T-helper 1 cell (primary cell): ENCODE results near the gene FAM43A.

Source experiments
- DNase-seq, 5 donors: peaks; one replicate each; pipeline ENCODE4 v3.0.0-alpha.2; 2012 to 2020

The FAM43A gene

GRCh38 chr3:194676471-194676870 lies 9.2 kb upstream of the FAM43A start:
- DNase-seq = no peak

DNA sequence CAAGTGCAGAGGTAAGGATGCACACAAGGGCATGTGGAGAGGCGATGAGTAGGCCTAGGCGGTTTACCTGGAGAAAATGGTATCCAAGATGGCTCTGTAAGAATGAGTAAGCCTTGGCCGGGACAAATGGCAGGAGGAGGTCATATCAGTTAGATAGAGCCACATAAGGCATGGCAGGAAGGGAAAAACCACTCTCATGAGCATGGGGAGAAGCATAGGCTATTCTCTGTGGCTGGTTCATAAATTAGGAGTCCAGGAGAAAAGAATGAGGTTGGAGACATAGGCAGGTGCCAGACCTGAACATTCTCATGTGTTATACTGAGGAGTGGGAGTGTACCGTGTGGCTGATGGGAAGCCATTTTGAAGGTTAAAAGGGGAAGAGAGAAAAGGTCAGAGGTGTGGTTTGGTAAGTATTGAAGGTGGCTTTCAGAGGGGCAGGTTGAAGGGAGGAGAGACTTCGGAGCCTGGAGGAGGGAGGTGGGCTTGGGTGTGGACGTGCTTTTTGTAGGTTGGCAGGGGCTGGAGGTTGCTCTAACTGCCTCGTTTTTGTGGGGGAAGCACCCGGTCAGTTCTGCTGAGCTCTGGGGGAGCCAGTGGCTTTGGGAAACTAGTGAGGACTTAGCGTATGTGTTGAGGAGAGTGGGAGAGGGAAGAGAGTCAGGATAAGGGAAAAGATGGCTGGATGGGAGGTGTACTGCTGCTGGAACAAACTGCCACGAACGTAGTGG lies 4.6 kb upstream of the FAM43A start:
- no peak for DNase-seq

DNA sequence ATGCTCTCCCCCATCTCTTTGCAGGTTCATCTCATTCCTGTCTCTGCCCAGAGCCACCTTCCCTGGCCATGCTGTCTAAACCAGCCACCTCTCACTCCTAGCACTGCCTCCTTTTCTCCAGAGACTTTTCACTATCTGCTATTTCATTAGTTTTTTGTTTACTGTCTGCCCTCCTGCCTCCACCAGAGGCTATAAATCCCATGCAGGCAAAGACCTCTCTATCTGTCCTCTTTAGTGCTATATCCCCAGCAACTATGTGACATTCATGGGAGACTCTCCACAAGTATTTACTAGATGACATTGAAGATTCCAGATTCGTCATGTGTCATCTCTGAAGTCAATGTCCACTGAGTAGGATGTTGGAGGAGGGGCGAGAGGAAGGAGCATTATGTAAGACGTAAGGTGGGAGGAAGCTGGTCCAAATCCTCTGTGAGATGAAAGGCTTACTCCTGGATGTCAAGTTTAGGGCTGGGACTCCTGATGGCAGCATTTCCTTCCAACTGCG lies 3.4 kb upstream of the FAM43A start:
- no peak for DNase-seq

- DNase-seq = peak in 4 of 5 donors; percentile 36 to 80 (median 52)
These were observed 2.9 kb upstream of the FAM43A start for GRCh38 chr3:194682694-194683310.

GRCh38 chr3:194683380-194683779 lies 2.3 kb upstream of the FAM43A start:
- no peak for DNase-seq

DNA sequence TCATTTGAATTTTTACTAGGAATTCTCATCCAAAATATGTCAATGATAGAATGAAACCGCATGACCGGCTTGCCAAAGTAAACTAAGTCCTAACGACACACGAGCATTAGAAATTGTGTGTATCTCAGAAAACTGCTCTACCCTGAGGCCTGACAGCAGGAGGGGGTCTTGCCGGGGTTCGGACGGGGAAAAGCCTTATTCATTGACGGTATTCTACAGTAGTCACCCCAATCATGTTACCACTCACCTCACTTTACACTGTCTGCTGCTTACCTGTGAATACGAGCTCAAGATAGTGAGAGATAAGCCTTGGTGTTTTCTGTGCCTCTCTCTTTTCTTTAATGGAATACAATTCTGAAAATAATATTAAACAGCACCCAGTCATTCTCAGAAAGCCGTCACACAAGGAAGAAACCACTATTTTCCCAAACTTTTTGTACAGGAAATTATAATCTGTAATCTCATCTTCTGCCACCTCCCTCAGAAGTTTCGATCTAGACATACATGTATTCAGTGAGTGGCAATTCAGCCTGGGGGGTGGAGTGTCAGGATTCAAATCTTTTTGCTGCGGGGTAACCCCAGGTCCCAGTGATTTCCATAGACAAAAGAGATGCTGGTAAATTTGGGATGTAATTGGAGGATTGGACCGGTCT lies 492 bp upstream of the FAM43A start:
- no peak for DNase-seq

- no peak for DNase-seq
These were observed 732 bp downstream of the FAM43A start for GRCh38 chr3:194686414-194686815.

- peak in 3 of 5 donors; percentile 22 to 51 (median 26) for DNase-seq
These were observed 1.3 kb downstream of the FAM43A start for GRCh38 chr3:194686816-194687637.

DNA sequence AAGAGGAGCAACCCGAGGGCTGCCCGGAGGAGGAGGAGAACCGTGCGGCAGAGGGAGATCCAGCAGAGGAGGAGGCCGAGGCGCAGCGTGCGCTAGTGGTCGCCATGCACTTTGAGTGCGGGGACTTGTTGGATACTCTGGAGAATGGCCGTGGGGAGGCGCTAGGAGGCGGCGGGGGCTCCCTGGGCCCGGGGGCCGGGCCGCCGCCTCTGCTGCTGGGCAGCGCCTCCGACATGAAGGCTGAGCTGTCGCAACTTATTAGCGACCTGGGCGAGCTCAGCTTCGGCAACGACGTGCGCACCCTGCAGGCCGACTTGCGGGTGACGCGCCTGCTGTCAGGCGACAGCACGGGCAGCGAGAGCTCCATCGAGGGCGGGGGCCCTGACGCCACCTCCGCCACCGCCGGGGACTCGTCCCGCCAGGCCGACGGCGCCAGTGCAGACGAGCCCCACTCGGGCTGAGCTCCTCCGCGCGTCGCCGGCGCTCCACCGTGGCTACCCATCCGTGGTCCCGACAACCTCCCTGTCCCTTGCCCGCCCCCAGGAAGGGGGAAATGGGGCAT lies 2.0 kb downstream of the FAM43A start:
- peak; percentile 58 to 90 (median 73) for DNase-seq

DNA sequence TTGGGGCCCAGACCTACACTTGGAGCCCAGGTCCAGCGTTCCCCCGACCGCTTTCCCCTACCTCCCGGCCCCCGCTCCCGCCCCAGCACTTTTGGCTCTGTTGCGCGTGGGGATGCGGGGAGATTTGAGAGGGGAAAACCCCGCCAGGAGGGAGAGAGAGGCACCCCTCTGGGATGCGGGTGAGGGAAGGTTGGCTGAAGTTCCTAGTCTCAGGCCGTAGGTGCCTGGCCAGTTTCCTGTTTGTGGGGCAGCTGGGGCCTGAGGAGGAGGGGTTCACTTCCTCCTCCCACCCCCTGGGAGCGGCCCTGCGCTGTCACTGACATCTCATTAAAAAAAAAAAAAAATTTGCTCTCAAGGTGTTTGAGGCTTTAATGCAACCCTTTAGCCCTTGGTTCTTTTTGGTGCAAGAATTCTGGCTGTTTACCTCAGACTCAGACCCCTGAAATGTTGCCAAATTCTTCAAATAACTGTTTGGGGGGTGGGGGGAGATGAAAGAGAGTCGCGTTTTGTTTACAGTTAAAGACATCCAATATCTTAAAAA lies 2.6 kb downstream of the FAM43A start:
- DNase-seq = peak in 3 of 5 donors; percentile 12 to 46 (median 21)

GRCh38 chr3:194688946-194689345 lies 3.3 kb downstream of the FAM43A start:
- no peak for DNase-seq

GRCh38 chr3:194689493-194689944 lies 3.8 kb downstream of the FAM43A start:
- DNase-seq = no peak

DNA sequence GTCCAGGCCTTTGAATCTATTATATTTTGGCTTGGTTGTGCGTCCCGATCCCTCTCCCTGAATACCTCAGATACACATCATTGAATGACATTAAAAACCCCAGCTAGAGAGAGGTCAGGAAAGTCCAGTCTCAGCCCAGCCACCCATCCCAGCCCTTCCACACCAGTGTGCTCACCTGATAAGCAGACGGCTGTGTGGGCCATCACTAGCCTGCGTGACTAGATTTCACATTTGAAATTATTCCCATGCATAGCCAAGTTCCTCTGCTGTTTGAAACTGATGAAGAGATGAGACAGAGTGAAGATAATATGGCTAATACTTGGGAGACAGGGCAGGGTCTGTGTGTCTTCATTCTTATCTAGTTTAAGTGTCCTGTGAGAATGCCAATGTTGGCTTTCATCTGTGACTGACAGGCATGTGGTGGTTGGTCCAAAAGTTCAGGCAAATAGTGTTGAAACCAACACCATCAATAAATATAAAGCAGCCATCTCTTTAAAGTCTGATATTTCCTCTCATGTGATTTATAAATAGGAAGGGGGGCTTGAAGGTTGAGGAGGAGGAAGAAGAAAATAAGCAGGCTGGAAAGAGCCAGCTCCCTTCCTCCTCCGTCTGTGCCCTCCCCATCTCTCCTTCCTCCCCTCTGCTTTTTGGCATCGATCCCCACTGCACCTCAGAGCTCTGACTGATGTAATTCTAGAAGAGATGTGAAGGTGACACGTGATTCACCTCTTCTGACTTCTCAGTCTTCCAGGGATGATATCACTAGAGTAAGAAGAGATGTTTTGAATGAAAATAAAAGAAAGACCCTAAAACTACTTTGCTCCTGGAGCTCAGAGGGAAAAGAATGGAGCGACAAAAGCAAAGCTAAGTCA lies 5.1 kb downstream of the FAM43A start:
- no peak for DNase-seq

- DNase-seq = no peak
These were observed 6.0 kb downstream of the FAM43A start for GRCh38 chr3:194691481-194692283.

DNA sequence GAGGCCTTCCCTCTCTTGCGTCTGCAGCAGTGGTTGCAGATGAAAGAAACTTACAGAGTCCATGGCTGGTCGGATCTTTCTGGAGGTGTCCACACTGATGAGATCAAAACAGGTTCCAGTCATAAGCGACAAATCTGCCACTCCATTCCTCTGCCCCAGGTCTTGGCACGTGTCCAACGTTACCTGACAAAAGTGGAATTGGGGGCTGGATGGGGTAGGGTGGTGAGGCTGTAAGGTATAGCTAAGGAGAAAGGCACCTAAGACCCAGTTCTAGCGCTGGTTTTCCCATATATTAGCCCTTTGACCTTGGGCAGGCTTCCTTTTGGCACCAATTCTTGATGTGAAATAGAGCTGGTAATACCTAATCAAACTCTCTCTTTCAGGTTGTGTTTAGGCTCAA lies 11.0 kb downstream of the FAM43A start:
- no peak for DNase-seq

- no peak for DNase-seq
These were observed 16.9 kb downstream of the FAM43A start for GRCh38 chr3:194702545-194702944.

GRCh38 chr3:194705227-194705626 lies 19.5 kb downstream of the FAM43A start:
- no peak for DNase-seq

DNA sequence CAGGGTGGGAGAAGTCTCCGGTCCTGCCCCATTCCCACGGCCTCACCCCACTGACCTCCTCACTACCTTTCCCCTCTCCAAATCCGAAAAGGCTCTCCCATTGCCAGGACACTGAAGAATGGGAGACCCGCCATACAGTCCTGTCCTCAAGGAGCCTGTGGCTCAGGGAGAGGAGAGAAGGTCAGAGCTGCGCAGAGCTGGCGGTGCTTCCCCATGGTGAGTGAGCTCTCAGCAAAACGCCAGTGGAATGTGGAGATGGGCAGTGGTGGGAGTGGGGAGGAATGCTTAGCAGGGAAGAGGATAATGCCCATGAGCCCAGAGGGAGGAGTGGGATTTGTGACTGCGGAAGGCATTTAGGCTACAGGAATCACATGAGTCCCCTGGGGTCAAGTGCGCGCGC lies 20.1 kb downstream of the FAM43A start:
- DNase-seq = no peak

DNA sequence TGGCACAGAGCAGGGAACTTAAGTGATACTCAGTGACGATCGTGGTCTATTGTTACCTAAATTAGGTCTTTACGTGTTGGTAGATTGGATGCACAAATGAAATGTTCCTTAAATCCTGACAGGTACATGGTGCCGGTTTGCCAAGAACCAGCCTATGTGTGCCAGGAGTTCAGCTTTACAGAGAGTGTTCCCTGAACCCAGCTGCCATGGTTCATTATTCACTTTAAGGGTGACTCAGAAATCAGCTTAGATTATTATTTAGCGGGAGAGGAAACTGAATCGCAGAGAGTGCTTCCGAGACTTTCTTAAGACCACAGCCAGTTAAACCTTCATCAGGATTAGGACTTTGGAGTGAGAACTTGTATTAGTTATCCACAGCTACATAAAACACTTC lies 21.5 kb downstream of the FAM43A start:
- DNase-seq = no peak

GRCh38 chr3:194711286-194711685 lies 25.6 kb downstream of the FAM43A start:
- DNase-seq = no peak
